Smooth muscle cell (in vitro differentiated cells): ENCODE results near the gene NRP2. TPM values are rescaled to one million over a fixed set of nuclear protein-coding genes. Genes with fewer than 3 reads are reported as not detected.

Source experiments
- DNase-seq: peaks from one replicate; lab custom pipeline; 2025; ENCODE audit not compliant: unreplicated experiment; lab: John Stamatoyannopoulos, UW
- H2AFZ ChIP-seq: fragments of 200-600 bp; sonication (generic); 2 replicates; pipeline ENCODE4 v1.6.0; 2016; ENCODE audit warnings: antibody characterized with exemption, low read depth, mild to moderate bottlenecking
- H3F3A ChIP-seq: fragments of 200-600 bp; sonication (generic); 2 replicates; pipeline ENCODE4 v1.6.0; 2017; ENCODE audit warnings: antibody characterized with exemption, low read depth
- H3K27ac ChIP-seq: fragments of 200-600 bp; sonication (generic); 2 replicates; pipeline ENCODE4 v1.5.1; 2016; ENCODE audit warnings: low read depth, mild to moderate bottlenecking
- H3K27me3 ChIP-seq: fragments of 200-600 bp; sonication (generic); 2 replicates; pipeline ENCODE4 v1.6.1; 2016; ENCODE audit warnings: low read depth, mild to moderate bottlenecking
- H3K36me3 ChIP-seq: fragments of 200-600 bp; sonication (generic); 2 replicates; pipeline ENCODE4 v1.5.1; 2016; ENCODE audit warnings: low read depth
- H3K4me1 ChIP-seq: fragments of 200-600 bp; sonication (generic); 2 replicates; pipeline ENCODE4 v1.5.1; 2016; ENCODE audit warnings: low read depth
- H3K4me2 ChIP-seq: fragments of 200-600 bp; sonication (generic); 2 replicates; pipeline ENCODE4 v1.6.0; 2016; ENCODE audit warnings: mild to moderate bottlenecking
- H3K4me3 ChIP-seq: fragments of 200-600 bp; sonication (generic); 2 replicates; pipeline ENCODE4 v1.5.1; 2016; ENCODE audit warnings: mild to moderate bottlenecking
- H3K79me2 ChIP-seq: fragments of 200-600 bp; sonication (generic); 2 replicates; pipeline ENCODE4 v1.6.0; 2016; ENCODE audit warnings: low read depth, mild to moderate bottlenecking
- H3K9ac ChIP-seq: fragments of 200-600 bp; sonication (generic); 2 replicates; pipeline ENCODE4 v1.6.0; 2016; ENCODE audit warnings: low read depth
- H3K9me3 ChIP-seq: fragments of 200-600 bp; sonication (generic); replicated peaks from 2 replicates; pipeline ENCODE4 v1.5.1; 2016; ENCODE audit warnings: low read depth
- H4K20me1 ChIP-seq: fragments of 200-600 bp; sonication (generic); 2 replicates; pipeline ENCODE4 v1.6.0; 2016; ENCODE audit warnings: low read depth
- WGBS: methylation state at CpG from one replicate; pipeline ENCODE4 v1.1.7; 2016; ENCODE audit warnings: low lambda C conversion rate; 5-methylcytosine and 5-hydroxymethylcytosine counted together
- polyA plus RNA-seq: library from polyadenylated mRNA; unstranded; fragments of >200 nt; fragmentation: Nextera tagmentation; extraction: Ambion mirVana; gene quantifications from 2 replicates; pipeline ENCODE4 v1.2.1, GENCODE V29; 2016
- total RNA-seq: library from RNA; depleted of rRNA; stranded (reverse); fragments of >200 nt; gene quantifications from 2 replicates; pipeline ENCODE4 v1.2.3, GENCODE V29; 2014
- TF ChIP-seq, protein P1 (sequence below): fragments of 200-600 bp; sonication (generic); IDR thresholded peaks from 2 replicates; pipeline ENCODE4 v1.5.1; 2017; ENCODE audit warnings: borderline replicate concordance, mild to moderate bottlenecking, antibody characterized with exemption; ENCODE audit not compliant: insufficient read depth, poor library complexity, severe bottlenecking

Gene NRP2
- total and polyA plus RNA-seq, 2 experiments from 2014 or later: 58.4 to 96.1 TPM

- H3K9ac ChIP-seq: no peak overlapping the region
- H3F3A ChIP-seq: no peaks in the 10 kb centered on the region
- no peak overlapping the region for H2AFZ ChIP-seq
- H3K79me2 ChIP-seq: no peaks in the 10 kb centered on the region
- H3K27me3 ChIP-seq: no peaks in the 10 kb centered on the region
- H3K36me3 ChIP-seq: peaks cover 3% of the 10 kb centered on the region
- no peaks in the 10 kb centered on the region for H3K4me1 ChIP-seq
- no peak overlapping the region for H3K4me3 ChIP-seq
- no peak overlapping the region for H3K27ac ChIP-seq
- H3K4me2 ChIP-seq: no peak overlapping the region
- TF ChIP-seq, protein P1, sequence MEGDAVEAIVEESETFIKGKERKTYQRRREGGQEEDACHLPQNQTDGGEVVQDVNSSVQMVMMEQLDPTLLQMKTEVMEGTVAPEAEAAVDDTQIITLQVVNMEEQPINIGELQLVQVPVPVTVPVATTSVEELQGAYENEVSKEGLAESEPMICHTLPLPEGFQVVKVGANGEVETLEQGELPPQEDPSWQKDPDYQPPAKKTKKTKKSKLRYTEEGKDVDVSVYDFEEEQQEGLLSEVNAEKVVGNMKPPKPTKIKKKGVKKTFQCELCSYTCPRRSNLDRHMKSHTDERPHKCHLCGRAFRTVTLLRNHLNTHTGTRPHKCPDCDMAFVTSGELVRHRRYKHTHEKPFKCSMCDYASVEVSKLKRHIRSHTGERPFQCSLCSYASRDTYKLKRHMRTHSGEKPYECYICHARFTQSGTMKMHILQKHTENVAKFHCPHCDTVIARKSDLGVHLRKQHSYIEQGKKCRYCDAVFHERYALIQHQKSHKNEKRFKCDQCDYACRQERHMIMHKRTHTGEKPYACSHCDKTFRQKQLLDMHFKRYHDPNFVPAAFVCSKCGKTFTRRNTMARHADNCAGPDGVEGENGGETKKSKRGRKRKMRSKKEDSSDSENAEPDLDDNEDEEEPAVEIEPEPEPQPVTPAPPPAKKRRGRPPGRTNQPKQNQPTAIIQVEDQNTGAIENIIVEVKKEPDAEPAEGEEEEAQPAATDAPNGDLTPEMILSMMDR: no peak
- H3K9me3 ChIP-seq: no peaks in the 10 kb centered on the region
- no peaks in the 10 kb centered on the region for H4K20me1 ChIP-seq
- DNase-seq: no peak
- WGBS: 93% methylated on average over 6 of the region's 6 CpGs
Observed at GRCh38 chr2:205749078-205749477, 66.8 kb downstream of the NRP2 start.

DNA sequence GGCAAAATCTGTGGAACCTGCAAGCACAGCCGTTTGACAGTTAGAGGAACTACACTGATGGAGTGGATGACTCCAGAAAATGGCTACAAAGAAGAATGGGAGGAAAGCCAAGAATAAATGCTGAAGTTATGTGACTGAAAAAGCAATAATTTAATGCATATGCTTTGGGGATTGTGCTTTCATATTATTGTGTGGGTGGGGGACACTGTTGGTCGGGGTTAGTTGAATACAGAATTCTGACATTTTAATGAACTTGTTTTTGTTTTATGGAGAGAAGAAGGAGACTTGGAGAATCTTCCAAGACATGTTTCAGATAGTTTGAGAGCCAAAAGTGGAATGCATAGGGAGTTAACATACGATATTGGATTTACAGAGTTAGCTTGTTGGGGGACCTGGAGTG is 68.5 kb downstream of the NRP2 start:
- H2AFZ ChIP-seq: no peak overlapping the region
- no peaks in the 10 kb centered on the region for H3F3A ChIP-seq
- no peaks in the 10 kb centered on the region for H3K79me2 ChIP-seq
- H3K4me1 ChIP-seq: no peaks in the 10 kb centered on the region
- H3K9me3 ChIP-seq: no peaks in the 10 kb centered on the region
- H4K20me1 ChIP-seq: no peaks in the 10 kb centered on the region
- H3K27me3 ChIP-seq: no peaks in the 10 kb centered on the region
- 90% methylated on average over 3 of the region's 3 CpGs for WGBS
- H3K36me3 ChIP-seq: no peaks in the 10 kb centered on the region
- no peak overlapping the region for H3K4me3 ChIP-seq
- no peak for DNase-seq
- no peak overlapping the region for H3K27ac ChIP-seq
- TF ChIP-seq, protein P1: no peak
- H3K9ac ChIP-seq: no peak overlapping the region
- H3K4me2 ChIP-seq: no peak overlapping the region

- no peak overlapping the region for H3K4me2 ChIP-seq
- H3K9ac ChIP-seq: no peak overlapping the region
- DNase-seq: no peak
- TF ChIP-seq, protein P1: no peak
- no peaks in the 10 kb centered on the region for H3K79me2 ChIP-seq
- H3K9me3 ChIP-seq: no peaks in the 10 kb centered on the region
- H3F3A ChIP-seq: no peaks in the 10 kb centered on the region
- H3K27ac ChIP-seq: no peak overlapping the region
- no peak overlapping the region for H3K4me3 ChIP-seq
- H3K27me3 ChIP-seq: no peaks in the 10 kb centered on the region
- no peaks in the 10 kb centered on the region for H3K4me1 ChIP-seq
- H2AFZ ChIP-seq: no peak overlapping the region
- no peaks in the 10 kb centered on the region for H4K20me1 ChIP-seq
- no peaks in the 10 kb centered on the region for H3K36me3 ChIP-seq
- WGBS: 85% methylated on average over 5 of the region's 5 CpGs
Observed at GRCh38 chr2:205751569-205752031, 69.3 kb downstream of the NRP2 start.

- H3K4me2 ChIP-seq: no peak overlapping the region
- peak overlapping the region; percentile 47 for H3K27ac ChIP-seq
Observed at GRCh38 chr2:205752296-205752820, 70.1 kb downstream of the NRP2 start.

More at GRCh38 chr2:205752296-205752820, 70.1 kb downstream of the NRP2 start:
- Histone ChIP-seq H4K20me1 (no peaks in the 10 kb centered on the region), H3F3A (no peaks in the 10 kb centered on the region), H3K36me3 (no peaks in the 10 kb centered on the region), H2AFZ (no peak overlapping the region), H3K9me3 (no peaks in the 10 kb centered on the region), H3K9ac (no peak overlapping the region), H3K27me3 (no peaks in the 10 kb centered on the region), H3K79me2 (no peaks in the 10 kb centered on the region), H3K4me1 (no peaks in the 10 kb centered on the region), H3K4me3 (no peak overlapping the region)
- WGBS: 94% methylated on average over 4 of the region's 4 CpGs
- TF ChIP-seq, protein P1: no peak
- no peak for DNase-seq
